ENCODE data around the gene SLC6A11.

SLC6A11 gene

DNA sequence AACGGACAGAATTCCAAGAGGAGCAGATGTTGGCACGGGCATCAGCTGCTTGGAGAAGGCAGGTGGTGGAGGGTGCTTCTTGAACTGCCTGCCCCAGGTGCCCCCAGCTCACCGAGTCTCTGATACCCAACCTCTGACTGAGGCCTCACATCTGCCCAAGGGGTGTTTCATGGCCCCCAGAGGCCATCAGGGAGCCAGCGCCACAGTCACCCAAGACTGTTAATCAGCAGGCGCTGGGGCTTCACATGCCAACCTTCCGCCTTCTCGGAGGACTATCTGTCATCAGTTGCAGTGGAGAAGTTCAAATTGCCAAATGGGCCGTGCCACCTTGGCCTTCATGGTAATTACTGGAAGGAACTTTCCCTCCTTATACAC is 114.6 kb downstream of the SLC6A11 start:
- DNase-seq (ENCODE audit: low spot score) = no peak

DNA sequence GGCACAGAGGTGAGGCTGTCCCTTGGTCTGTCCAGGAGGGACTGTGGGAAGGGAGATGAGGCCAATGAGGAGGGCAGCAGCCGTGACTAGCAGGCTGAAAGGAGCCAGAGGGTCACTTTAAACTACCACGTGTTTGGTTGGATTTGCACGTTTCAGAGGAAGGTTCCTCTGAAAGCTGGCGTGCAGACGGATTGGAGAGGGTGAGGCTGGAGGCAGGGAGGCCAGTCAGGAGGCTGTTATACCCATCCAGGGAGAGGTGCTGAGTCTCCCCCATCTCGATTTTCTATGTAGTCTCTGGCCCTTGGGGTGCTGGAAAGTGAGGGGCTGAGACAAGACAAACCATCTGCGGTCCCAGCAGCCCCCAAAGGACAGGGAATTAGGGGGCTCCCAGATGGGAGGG is 116.6 kb downstream of the SLC6A11 start:
- no peak for DNase-seq (ENCODE audit: low spot score)

DNA sequence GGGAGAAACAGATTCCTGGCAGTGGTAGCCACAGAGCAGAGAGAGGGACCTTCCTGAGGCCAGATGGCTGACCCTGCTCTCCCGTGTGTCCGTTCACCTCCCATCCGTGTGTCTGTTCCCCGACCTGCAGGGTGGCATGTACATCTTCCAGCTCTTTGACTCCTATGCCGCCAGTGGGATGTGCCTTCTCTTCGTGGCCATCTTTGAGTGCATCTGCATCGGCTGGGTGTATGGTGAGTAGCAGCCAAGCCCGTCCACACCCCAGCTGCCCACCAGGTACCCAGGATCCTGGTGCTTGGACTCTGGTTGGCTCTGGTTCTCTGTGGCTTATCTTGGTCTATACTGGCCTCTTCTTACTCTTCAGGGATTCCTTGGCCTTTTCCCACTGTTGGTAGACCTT is 117.0 kb downstream of the SLC6A11 start:
- DNase-seq (ENCODE audit: low spot score) = no peak

DNA sequence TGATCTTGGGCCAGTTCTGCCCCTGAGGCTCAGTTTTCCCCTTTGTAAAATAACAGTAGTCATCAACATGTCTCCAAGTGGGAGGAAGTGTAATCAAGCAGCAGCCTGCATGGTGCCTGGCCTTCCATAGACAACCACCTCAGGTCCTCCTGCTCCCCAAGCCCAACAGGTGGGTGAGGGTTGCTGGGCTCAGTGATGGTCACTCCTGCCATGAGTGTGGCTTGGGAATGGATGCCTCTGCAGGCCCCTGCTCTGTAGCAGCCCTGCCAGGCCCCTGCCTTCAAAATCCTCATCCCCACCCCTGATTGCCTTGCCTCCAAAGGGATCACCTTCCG is 117.4 kb downstream of the SLC6A11 start:
- DNase-seq (ENCODE audit: low spot score) = no peak

DNA sequence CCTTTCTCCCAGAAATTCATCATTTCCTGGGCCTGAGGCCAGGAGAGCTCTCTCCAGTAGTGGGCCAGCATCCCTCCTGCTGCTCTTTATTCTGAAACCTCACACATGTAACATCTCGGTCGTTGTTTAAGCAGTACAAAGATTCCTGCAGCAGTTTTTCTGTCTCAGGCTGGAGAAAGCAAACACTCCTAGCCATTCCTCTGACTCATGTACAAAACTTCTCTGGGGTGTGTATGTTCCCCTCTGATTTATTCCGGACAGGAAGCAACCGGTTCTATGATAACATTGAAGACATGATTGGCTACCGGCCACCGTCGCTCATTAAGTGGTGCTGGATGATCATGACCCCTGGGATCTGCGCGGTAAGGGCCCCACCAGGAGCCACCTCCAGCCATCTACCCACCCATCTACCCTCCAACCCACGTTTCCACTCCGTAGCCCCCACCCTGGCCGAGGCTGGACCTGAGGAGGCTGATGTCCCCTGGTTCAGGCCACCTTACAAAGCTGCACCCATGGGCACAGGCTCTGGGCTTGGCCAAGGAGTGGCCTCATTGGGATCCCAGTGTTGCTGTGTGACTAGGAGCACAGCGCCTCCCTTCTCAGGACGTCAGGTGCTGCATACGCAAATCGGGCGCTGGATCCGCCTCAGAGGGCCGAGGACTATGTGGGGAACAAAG is 117.9 kb downstream of the SLC6A11 start:
- no peak for DNase-seq (ENCODE audit: low spot score)

DNA sequence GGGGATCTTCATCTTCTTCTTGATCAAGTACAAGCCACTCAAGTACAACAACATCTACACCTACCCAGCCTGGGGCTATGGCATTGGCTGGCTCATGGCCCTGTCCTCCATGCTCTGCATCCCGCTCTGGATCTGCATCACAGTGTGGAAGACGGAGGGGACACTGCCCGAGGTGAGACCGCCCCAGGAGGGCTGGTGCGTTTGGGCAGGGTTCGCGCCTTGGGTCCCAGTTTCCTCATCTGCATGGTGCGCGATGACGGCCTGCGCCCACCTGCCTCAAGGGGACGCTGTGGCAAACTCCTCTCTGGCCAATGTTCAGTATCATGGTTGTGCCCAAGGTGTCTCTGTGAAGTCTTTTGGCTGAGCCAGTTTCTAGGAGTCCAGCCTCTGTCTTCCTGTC is 119.0 kb downstream of the SLC6A11 start:
- DNase-seq (ENCODE audit: low spot score) = no peak

DNA sequence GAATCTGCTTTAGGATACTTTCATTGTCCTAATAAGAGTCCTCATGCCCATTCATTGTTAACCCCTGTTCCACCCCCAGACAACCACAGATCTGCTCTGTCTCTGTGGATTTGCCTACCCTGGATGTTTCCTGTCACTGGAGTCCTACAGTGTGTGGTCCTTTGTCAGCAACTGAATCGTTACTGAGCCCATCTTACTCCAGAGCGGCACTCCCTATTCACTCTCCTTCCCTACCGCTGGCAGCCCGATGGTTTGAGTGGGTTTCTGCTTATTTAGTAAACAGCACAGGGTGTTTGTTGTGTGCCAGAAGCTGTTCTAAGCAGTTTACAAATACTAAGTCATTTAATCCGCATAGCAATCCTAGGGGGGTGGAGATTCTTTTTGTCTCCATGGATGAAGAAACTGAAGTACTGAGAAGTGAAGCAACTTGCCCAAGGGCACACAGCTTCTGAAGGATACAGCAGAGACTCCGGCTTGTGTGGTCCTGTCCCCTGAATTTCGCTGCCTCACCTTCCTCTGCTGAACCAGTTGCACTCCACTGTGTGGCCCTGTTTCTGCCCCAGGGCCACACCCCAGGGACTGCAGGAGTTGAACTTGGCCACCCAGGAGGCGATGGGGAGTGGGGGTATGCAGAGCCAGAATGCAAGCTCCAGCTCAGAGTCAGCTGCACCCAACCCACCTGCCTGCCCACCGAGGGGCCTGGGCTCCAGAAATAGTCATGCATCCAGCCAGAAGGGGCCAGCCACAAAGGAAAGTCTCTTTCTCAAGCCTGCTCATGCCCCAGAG is 120.0 kb downstream of the SLC6A11 start:
- no peak for DNase-seq (ENCODE audit: low spot score)

DNA sequence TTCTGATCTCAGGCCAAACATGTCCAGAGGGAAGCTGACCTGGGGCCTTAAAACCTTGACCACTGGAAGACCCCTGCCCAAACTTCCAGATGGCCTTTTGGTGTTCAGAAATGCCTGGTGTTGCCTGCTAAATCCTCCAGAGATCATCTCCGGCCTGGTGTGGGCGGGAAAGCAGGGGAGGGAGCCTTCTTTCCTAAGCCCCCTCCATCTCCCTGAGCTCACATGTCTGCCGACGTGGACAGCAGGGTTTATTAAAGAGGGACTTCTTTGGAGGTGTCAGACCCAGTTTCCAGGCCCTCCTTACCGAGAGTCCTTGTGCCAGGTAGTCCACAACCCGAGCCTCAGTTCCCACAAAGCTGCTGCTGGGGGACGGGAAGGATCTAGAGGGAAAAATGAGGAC is 120.7 kb downstream of the SLC6A11 start:
- DNase-seq (ENCODE audit: low spot score) = no peak

DNA sequence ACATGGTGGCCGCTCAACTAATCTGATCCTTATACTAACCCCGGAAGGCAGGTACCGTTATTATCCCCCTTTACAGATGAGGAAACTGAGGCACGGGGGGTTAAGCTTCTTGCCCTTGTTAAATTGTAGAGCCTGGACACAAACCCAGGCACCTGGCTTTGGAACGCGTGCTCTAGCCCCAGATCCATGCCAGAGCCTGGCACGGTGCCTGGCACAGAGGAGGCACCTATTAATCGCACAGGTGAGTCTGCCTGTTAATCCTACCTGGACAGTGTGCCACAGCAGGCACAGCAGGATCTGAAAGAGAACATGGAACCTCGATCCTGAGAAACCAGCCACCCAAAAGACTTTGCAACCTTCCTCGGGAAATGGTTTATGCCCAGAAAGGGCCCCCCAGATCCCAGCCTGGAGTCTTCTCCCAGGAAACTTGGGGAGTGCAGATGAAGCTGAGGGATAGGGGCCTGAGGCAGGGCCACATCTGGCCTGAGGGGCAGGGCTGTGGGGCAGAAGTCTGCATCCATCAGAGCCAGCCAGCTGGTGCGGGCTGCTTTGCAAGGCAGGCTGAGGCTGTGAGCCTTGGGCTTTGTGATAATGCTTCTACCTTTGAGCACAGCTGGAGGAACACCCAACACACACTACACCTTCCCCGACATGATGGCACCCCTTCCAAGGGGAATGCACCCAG is 121.3 kb downstream of the SLC6A11 start:
- no peak for DNase-seq (ENCODE audit: low spot score)

DNA sequence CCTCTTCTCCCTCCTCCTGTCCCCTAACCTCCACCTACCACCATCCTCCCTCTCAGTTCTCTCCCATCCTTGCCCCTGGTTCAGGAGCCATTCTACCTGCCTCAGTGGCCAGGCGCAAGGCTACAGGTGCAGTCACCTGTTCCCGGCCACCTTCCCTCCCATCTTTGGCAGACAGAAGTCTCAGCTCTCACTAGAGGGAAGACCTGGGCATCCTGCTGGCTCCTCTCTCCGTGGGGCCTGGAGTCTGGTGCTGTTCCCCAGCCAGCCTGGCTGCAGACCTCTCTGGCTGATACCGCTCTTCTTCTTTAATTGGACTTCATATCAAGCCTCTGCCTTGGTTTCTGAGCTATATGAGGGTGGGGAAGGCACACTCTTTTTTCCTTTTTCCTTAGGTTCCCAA is 123.5 kb downstream of the SLC6A11 start:
- no peak for DNase-seq (ENCODE audit: low spot score)

DNA sequence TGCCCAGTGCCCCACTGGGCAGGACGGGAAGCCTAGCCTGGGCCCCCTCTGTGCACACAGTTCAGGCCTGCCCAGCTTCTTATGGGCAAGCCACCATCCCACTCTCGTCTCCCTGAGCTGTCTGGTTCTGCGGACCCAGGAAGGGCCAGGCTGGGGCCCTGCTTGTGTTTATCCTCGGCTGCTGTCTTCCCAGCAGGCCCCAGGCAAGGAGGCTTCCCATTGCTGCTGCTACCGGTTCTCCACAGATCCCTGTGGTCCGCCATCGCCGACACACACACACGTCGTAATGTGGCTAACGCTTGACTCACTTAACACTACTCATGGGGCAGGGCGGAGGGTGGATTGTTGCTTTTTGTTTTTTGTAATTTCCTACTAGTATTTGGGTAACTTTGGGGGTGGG is 124.1 kb downstream of the SLC6A11 start:
- DNase-seq (ENCODE audit: low spot score) = no peak

DNA sequence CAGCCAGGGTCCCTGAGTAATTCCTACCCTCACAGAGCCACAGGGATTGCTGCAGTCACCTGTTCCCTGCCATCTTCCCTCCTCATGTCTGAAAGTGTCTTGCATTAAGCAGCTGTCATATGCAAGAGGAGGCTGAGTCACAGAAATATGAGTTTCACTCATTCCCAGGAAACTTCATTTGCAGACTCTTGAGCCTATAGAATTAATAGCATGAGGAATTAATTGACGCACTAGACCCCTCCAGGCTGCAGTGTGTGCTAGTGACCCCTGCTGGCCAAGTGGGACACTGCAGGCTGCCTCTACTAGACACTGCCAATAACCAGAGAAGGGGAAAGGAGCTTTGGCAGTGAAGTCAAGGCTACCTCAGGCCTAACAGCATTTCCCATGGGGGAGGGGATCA is 125.9 kb downstream of the SLC6A11 start:
- peak; percentile 4 for DNase-seq (ENCODE audit: low spot score)

DNA sequence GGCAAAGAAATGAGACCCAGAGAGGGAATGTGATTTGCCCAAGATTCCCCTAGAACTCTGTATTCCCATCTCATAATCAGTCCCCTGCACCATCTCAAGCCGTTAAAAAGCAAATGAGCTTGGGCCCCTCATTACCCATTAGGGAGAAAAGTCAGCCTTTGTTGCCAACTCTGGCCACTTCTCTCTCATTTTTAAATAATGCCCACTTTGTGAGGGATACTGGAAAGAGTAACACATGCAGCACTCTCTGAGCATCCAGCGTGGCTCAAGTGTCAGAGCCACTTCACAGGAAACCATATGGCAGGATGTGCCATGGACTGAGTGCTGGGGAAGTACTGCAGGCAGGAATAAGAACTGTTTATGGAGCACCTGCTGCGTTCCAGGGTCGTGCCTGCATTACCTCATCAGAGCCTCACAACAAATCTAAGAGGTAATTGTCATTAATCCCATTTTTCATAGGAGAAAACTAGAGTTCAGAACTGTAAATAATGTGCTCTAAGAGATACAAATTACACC is 126.7 kb downstream of the SLC6A11 start:
- no peak for DNase-seq (ENCODE audit: low spot score)

DNA sequence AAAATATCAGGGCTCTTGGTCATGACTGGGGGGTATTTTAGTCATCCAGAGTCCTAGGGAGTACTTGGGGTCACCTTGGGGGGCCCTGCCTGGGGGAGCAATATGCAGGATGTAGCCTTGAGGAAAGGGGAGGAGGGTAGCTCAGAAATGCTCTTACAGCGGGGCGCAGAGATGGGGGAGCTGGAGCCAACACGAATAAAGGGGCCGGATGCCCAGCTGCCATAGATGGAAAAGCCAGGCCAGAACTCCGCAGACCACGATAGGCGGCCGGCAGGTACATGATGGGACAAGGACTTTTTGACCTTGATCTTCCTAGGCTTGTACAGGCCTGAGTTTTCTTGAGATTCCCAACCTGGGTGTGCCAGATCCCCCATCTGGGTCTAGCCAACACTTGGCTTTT is 128.8 kb downstream of the SLC6A11 start:
- no peak for DNase-seq (ENCODE audit: low spot score)

DNA sequence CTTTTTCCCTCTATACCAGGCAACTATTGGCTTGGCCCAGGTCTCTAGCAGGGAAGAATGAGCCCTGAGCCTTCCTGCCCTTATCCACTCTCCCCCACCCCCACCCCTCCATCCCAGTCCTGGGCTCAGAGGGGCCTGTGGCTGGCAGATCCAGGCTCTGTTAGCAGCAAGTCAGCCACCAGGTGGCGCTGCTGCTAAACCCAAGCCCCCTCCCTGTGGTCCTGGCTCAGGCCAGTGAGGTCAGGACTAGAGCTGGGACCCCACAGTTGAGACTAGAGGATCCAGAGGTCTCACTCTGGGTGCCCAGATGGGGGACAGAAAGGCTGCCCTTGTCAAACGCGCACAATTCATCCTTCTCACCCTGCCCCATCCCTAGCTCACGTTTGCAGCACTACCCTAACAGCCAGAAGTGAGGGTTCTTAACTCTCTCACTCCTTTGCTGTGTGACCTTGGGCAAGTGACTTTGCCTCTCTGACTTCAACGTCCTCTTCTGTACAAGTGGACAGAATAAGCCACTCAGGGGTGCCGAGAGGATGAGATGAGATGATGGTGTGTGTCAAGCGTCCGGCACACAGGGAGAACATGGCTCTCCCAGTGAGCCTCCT is 129.8 kb downstream of the SLC6A11 start:
- peak; percentile 40 for DNase-seq (ENCODE audit: low spot score)

DNA sequence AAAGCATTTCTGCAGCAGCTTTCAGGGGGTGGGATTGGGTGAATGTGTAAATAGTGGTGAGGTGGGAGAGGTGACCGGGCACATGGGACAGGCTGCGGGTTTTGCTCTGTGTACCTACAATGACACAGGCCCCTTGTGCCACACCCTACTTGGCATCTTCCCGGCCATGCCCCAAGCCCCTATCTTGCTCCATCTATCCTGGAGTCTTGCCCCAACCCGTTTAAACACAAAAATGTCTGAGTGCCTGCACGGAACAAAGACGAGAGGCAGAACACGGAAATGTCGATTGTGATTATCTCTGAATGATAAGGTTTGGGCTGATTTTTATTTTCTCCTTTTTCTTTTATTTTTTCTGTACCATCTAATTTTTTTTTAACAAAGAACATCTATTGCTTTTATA is 130.5 kb downstream of the SLC6A11 start:
- no peak for DNase-seq (ENCODE audit: low spot score)

DNA sequence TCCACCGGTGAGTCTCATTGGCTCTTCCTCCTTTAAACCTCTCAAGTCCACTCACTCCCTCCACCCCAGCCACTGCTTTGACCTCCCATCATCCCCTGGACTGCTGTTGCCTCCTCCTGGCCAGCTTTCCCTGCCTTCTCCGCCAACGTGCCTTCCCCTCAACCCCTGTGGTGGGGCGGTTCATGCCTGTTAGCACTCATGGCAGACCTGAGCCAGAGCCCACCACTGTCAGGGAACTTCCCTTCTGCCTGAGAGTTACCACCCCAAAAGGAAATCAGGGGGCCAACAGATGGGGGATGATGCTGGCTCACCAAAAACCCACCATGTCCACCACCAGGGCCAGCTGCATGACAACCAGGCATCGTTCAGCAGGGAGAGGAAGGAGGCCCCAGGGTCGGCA is 132.3 kb downstream of the SLC6A11 start:
- no peak for DNase-seq (ENCODE audit: low spot score)

DNA sequence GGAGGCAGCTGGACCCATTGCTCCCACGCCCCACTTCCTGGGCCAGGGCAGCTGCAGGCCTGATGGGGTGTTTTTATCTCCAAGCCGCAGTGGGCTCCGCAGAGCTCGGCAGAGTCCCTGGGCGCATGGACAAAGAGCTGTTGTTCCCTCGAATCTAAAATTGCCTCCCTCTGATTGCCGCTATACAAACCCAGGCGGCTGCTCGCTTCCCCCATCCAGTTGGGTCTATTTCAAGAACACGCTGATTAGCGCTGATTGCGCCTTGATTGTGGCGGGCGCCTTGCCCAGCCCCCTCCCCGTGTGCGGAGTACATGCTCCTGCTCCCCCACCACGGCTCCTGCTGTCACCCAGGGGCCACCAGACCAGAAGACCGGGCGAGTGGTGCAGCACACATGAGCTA is 133.2 kb downstream of the SLC6A11 start:
- DNase-seq (ENCODE audit: low spot score) = no peak

DNA sequence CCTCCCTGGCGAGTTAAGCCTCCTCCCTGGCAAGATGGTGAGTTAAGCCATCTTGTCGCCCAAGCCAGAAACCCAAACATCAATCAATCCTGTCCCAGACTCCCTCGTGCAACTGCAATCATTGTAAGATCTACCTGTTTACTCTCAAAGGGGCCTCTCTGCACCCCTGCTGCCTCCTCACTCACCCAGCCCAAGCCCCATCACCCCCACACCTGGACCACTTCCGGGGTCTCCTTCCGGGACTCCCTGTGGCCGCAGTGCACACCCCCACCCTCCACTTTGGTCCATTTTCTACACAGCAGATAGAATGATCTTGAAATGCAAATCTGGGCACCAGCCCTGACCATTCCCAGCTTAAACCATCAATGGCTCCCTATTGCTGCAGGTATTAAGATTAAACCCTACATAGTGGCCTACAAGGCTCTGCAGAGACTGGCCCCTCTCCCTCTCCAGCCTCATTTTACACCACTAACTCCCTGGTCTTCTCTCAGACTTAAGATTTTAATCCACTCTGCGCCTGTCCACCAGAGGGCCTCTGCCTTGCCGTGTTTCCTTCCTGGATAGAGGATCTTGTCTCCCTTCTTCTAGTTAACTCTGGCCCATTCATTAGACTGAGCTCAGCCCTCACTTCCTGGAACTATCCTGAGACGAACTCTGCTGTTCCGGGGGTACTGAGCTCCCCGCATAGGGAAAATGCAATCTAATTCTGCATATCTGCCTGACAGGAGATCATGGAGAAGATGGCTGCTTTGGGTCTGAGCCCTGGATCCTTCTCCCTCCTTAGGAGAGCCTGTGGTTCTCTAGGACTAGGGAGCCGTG is 134.7 kb downstream of the SLC6A11 start:
- peak; percentile 59 for DNase-seq (ENCODE audit: low spot score)

DNA sequence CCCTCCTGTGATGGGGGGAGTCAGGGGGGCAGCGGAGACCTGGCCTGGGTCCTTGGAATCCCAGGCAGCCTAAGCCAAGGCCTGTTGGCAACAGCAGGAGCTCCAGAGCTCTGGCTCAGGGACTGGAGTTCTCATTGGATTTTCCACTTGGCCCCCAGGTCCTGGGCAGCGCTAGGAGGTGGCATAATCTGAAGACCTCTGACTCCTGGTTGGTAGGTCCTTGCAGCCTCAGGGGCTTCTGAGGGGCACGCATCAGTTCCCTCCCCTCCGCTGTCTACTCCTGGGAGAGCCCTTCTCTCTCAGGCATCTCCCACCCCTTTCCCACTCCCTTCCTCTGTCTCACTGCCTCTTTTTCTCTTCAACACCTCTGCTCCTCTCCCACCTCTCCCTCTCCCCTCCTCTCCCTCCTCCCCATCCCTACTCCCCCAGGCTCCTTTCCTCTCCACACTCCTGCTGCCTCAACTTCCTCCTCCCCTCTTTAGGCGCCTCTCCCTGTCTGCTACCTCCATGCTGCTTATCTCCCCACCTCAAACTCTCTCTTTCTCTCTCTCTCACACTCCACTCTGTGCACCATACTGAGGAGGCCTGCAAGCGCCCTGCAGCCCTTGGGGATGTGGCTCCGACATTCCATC is 135.4 kb downstream of the SLC6A11 start:
- no peak for DNase-seq (ENCODE audit: low spot score)

DNA sequence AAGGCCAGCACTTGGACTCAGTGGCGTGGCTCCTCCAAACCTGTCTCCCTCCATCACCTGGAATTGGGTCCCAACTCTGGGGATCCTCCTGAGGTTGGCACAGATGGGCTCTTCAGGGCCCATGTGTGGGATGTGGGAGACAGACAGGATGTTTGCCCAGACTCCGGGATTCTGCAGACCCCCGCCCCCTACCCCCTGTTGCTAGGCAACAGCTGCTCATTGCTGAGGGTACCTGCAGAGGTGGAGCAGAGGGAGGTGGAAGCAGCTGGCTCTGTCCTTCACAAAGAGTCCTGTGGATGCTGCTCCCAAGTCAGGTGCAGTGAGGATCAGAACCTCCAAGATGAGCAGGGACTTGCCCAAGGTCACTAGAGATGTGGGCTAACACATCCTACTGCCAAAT is 136.5 kb downstream of the SLC6A11 start:
- DNase-seq (ENCODE audit: low spot score) = no peak

All from kidney tubule cell (primary cell).